ACC112 (cell line): ENCODE data around the gene EEF1G.
A peak's percentile ranks its signal among the peaks of the same experiment; 100 is the strongest.

Experiments
- H2AFZ ChIP-seq: fragments of 200-600 bp; sonication (generic); one replicate; pipeline ENCODE4 v1.6.0; 2017; ENCODE audit warnings: antibody characterized with exemption, low read length; ENCODE audit not compliant: unreplicated experiment
- H3K27ac ChIP-seq: fragments of 200-600 bp; sonication (generic); 2 replicates; pipeline ENCODE4 v1.5.1; 2014; ENCODE audit warnings: low read depth, mild to moderate bottlenecking, antibody characterized with exemption, low read length, moderate library complexity
- H3K27me3 ChIP-seq: fragments of 200-600 bp; sonication (generic); 2 replicates; pipeline ENCODE4 v1.6.1; 2014; ENCODE audit warnings: mild to moderate bottlenecking, antibody characterized with exemption, low read length, moderate library complexity, mixed read lengths; ENCODE audit not compliant: insufficient read depth
- H3K36me3 ChIP-seq: fragments of 200-600 bp; sonication (generic); 2 replicates; pipeline ENCODE4 v1.6.1; 2016; ENCODE audit warnings: mild to moderate bottlenecking, antibody characterized with exemption, low read length, moderate library complexity, mixed read lengths; ENCODE audit not compliant: insufficient read depth
- H3K4me1 ChIP-seq: fragments of 200-600 bp; sonication (generic); one replicate; pipeline ENCODE4 v1.6.1; 2016; ENCODE audit warnings: low read length, mixed read lengths; ENCODE audit not compliant: insufficient read depth, unreplicated experiment, control insufficient read depth
- H3K4me3 ChIP-seq: fragments of 200-600 bp; sonication (generic); 2 replicates; pipeline ENCODE4 v1.5.1; 2014; ENCODE audit warnings: mild to moderate bottlenecking, low read depth, low read length
- H3K79me2 ChIP-seq: fragments of 200-600 bp; sonication (generic); one replicate; pipeline ENCODE4 v1.6.0; 2016; ENCODE audit warnings: low read length; ENCODE audit not compliant: control insufficient read depth, unreplicated experiment, insufficient read depth

The EEF1G gene

DNA sequence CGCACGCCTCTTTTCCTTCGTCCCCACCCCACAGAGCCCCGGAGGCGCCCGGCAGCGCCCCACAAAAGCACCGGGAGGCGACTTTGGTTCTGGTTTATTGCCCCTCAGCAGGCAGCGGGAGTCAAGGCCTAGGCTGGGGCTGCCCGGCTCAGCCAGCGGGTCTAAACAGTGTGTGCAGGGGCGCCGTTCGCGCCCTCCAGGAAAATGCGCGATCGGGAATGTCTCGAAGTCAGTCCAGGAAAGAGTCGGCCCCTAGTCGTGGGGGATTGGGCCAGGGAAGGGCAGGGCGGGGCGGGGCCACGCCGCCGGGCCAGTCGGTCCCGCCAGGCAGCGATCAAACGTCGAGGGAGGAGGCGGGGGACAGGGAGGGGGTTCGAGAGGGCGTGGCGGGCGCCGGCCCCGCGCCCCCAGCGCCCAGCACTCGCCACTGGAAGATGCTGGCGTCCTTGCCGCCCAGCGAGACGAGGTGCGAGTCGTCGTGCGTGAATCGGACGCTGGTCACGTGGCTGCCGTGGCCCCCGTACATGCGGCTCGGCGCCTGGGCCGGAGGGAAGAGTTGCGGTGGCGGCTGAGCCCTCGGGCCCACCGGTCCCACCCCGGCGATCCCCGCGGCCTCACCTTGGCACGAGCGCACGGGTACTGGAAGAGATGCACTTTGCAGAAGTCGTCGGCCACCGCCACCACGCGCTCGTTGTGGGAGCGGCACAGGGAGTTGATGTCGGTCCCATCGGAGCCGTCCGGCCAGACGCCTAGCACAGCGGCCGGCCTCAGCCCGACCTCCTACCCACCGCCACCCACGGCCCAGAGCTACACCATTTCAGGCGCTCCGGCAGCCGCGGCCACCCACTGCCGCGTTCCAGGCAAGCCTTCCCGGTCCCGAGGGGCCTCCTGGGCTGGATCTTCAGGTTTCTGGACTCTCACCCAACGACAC, 28.7 kb upstream of the EEF1G start:
- peak overlapping the region; percentile 76 for H2AFZ ChIP-seq
- peaks cover 25% of the 10 kb centered on the region; the same call in 1 of the 2 replicates for H3K36me3 ChIP-seq
- peak overlapping the region; percentile 52 for H3K27ac ChIP-seq
- H3K4me1 ChIP-seq, result peaks cover 21% of the 10 kb centered on the region
- H3K4me3 ChIP-seq, result peak overlapping the region; percentile 92
- H3K27me3 ChIP-seq, result no peaks in the 10 kb centered on the region
- H3K79me2 ChIP-seq, result peaks cover 38% of the 10 kb centered on the region

DNA sequence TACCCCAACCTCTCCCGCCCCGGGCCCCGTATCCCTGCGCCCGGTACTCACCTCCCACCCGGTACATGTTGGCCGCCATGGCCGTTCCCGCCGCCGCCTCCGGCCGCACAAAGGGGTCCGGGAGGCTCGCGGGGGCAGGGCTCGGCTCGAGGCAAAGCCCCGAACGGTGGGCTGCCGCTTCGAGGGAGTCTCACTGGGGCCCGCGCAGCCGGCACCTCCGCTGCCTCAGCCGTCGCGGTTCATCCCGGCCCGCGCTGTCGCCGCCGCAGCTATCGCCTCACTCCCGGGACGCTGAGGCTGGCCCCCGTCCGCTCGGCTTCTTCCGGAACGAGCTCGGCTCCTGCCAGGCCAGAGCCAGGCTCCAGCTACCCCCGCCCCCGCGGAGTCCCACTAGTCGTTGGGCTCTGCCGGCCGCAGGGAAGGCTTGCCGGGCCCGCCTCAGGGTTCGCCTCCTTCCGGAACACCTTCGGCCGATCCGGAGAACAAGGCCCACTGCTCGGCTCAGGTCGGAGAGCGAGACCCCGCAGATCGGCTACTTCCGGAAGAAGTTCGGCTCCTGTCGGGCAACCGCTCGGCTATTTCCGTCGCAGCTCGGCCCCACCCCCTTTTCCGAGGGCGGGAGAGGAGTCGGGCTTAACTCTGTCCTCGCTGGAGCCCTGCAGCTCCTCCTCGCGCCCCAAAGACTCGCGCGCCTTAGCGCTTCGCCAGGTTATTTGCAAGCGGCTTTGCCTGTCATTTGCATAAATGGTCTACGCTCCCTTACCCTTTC, 27.9 kb upstream of the EEF1G start, which contains the start of gene MTA2:
Gene MTA2, minus strand, starts transcription at position 494 of the 769 bp plus-strand sequence. Its CDS starts 415 bp downstream, at position 79.
- Histone ChIP-seq H3K4me3 (peak within 1 kb of the TSS; percentile 92), H3K4me1 (peaks cover 21% of the 10 kb centered on the region), H3K36me3 (peaks cover 28% of the 10 kb centered on the region; the same call in 1 of the 2 replicates), H3K79me2 (peaks cover 39% of the 10 kb centered on the region), H3K27me3 (no peaks in the 10 kb centered on the region), H3K27ac (peak within 1 kb of the TSS; percentile 83), H2AFZ (peak within 1 kb of the TSS; percentile 78)

DNA sequence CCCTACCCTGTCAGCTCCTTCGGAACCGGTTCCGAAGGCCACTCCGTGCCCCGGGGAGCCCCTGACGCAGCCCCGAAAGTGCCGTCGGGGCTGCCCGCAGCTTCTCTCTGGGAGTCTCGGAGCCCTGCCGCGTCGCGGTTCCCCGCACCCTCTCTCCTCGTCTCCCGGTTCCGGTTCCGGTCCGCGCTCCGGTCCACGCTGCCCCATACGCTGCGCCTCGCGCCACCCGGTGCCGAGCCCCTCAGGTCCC, 27.4 kb upstream of the EEF1G start:
- Histone ChIP-seq H3K4me3 (peak overlapping the region; percentile 92), H3K36me3 (peaks cover 25% of the 10 kb centered on the region; the same call in 1 of the 2 replicates), H3K27ac (peak overlapping the region; percentile 83), H3K4me1 (peaks cover 21% of the 10 kb centered on the region), H3K27me3 (no peaks in the 10 kb centered on the region), H3K79me2 (peaks cover 40% of the 10 kb centered on the region), H2AFZ (peak overlapping the region; percentile 78)

DNA sequence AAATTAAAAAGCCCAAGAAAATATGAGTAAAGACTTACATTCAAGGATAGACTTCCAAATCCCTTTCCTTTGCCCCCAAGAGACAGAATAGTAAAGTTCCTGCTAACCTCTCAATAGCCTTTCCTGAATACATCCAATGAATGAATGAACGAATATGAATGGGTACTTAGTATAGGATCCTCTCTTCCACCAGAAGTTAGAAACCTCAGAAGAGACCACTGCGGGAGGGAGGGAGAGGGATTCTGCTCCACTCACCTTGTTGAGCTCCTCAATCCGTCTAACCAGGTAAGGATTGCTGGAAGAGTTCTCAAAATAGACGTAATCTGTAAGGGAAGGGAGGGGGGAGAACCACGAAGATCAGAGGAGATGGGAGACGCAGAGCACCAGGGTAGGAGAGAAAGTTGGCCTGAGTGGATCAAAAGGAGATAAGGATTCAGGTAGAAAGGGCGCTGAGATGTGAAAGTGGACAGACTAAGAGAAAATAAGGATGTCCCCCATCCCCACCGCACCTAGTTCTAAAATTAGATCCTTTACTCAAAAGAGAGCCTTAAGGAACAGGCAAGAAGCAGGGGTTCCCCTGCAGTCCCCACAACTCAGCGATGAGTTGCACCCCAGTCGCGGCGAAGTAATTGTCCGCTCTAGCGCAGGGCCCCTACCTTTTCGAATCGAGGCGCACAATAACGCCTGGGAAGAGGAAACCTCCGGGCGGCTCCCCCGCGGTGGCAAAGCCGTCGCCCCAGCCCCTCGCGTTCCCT, 26.9 kb upstream of the EEF1G start:
- peaks cover 40% of the 10 kb centered on the region for H3K79me2 ChIP-seq
- no peak overlapping the region for H2AFZ ChIP-seq
- H3K27me3 ChIP-seq, result no peaks in the 10 kb centered on the region
- peaks cover 21% of the 10 kb centered on the region for H3K4me1 ChIP-seq
- peak overlapping the region; percentile 92 for H3K4me3 ChIP-seq
- H3K27ac ChIP-seq, result peak overlapping the region; percentile 83
- peaks cover 22% of the 10 kb centered on the region; the same call in 1 of the 2 replicates for H3K36me3 ChIP-seq

DNA sequence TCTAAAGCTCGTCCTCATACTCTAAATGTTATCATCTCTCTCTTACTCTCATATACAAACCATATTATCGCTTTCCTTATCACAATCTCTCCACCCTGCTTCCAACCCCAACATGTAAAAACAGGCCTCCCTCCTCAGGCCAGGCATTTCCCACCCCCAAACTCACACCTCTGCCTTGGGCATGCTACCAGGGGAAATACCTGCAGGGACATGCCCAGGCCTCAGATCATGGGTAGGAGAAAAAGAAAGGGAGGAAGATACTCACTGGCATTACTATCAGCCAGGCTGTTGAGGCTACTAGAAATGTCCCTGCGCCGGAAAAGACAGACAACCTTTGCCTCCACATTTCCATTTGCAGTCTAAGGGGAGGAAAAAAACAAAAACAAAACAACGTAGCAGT, 26.2 kb upstream of the EEF1G start:
- H3K36me3 ChIP-seq, result peaks cover 22% of the 10 kb centered on the region; the same call in 1 of the 2 replicates
- H3K4me3 ChIP-seq, result peak overlapping the region; percentile 92
- peaks cover 40% of the 10 kb centered on the region for H3K79me2 ChIP-seq
- H3K27ac ChIP-seq, result peak overlapping the region; percentile 83; the same call in 1 of the 2 replicates
- H2AFZ ChIP-seq, result no peak overlapping the region
- peaks cover 21% of the 10 kb centered on the region for H3K4me1 ChIP-seq
- H3K27me3 ChIP-seq, result no peaks in the 10 kb centered on the region

DNA sequence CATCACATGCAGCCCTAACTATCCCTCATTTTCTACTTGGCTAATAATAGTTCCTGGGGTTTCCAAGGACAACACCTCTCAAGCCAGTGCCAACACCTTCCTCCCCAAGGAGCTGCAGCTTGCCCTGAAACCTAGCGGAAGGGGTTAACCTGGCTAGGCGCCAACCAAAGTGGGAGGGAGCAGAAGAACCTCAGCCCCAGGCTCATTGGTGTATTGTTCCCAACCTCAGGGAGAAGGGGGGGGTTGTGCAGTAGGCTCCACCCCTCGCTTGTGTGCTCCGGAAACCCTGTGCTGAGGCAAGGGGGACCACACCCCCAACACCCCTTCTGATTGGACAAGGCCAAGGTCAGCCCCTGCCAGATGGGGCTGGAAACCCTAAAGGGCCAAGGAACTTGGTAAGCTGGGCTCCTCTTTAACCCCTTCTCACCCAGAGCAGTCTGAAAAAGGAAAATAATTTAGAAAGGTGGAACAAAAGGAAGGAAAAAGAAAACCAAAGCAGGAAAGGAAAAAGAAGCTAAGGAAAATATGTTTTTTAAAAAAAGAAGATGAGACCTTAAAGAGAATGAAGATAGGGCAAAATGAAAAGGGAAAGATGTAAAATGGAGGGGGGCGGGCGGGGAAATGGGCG, 25.5 kb upstream of the EEF1G start:
- Histone ChIP-seq H3K27ac (peak overlapping the region; percentile 83; the same call in 1 of the 2 replicates), H3K4me3 (peak overlapping the region; percentile 92), H3K79me2 (peaks cover 40% of the 10 kb centered on the region), H3K36me3 (peaks cover 22% of the 10 kb centered on the region; the same call in 1 of the 2 replicates), H3K4me1 (peaks cover 21% of the 10 kb centered on the region), H2AFZ (no peak overlapping the region), H3K27me3 (no peaks in the 10 kb centered on the region)

DNA sequence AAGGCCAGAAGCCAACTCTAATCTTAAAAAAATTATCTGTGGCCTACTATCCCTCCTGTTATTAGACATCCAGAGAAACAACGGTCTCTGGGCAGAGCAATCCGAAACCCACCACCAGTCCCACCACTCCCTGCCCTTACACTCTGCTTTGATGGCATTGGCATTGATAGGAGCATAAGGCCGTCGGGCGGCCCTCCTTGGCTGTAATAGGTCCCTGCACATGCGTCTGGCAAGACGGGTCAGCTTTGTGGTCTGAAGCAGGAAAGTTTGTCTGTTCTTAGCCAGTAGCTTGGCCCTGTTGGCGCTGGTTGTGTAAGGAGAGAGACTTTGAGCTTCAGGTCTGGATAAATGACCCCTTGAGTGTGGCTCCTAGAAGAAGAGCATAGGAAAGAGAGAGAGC, 21.4 kb upstream of the EEF1G start:
- H3K36me3 ChIP-seq, result peaks cover 21% of the 10 kb centered on the region; the same call in 1 of the 2 replicates
- no peaks in the 10 kb centered on the region for H3K27me3 ChIP-seq
- no peak overlapping the region for H2AFZ ChIP-seq
- H3K79me2 ChIP-seq, result peaks cover 33% of the 10 kb centered on the region
- H3K4me3 ChIP-seq, result no peak overlapping the region
- no peak overlapping the region for H3K27ac ChIP-seq
- peaks cover 24% of the 10 kb centered on the region for H3K4me1 ChIP-seq

DNA sequence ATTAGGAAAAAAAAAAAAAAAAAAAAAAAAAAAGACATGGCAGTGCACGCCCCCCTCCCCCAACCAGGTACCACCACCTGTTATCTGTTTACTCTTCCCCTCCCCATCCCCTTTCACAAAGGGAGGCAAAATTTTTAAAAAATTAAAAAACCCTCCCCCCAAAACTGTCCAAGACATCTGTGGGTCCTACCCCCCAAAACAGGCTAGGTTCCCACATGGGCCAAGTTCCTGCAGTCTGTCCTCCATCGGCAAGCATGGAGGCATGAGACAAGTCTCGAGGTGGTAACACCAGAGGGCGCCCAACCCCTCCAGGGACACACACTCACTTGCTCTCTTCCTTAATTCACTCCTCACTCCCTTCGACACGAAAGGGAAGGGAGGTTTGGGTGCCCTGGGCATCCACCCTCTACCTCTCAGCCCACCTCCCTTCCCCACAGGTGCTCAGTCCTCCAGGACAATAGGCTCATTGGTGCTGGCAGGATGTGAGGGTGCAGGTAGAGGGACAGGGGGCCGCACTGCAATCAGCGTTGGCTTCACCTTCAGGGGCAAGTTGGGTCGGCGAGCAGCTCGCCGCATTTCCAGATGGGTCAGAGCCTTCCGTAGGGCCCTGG, 19.8 kb upstream of the EEF1G start:
- Histone ChIP-seq H3K36me3 (peaks cover 14% of the 10 kb centered on the region; the same call in 1 of the 2 replicates), H3K79me2 (peaks cover 27% of the 10 kb centered on the region), H3K4me3 (no peak overlapping the region), H3K27me3 (no peaks in the 10 kb centered on the region), H3K4me1 (peaks cover 23% of the 10 kb centered on the region), H3K27ac (no peak overlapping the region), H2AFZ (no peak overlapping the region)

DNA sequence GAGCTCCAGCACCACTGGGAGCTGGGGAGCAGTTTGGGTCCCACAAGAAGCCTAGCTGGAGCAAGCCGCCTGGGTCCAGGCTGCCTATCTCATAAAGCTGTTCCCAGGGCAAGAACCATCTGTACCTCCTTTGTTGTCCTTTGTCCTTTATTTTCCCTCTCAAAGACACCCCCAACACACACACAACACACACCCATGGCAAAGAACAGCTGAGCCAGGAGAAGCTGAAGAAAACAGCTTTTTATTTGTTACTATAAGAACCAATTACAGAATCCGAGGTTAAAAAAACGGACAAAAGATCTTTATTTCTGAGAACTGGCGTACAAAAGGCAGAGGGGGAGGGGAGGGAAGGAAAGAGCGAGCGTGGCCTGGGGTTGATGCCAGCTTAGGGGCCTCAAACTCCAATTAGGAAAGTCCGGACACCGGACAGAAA, 19.3 kb upstream of the EEF1G start:
- Histone ChIP-seq H3K27ac (no peak overlapping the region), H3K36me3 (peaks cover 9% of the 10 kb centered on the region; the same call in 1 of the 2 replicates)

More for the DNA sequence above, 19.3 kb upstream of the EEF1G start:
- no peak overlapping the region for H2AFZ ChIP-seq
- no peak overlapping the region for H3K4me3 ChIP-seq
- no peaks in the 10 kb centered on the region for H3K27me3 ChIP-seq
- peaks cover 23% of the 10 kb centered on the region for H3K4me1 ChIP-seq
- H3K79me2 ChIP-seq, result peaks cover 21% of the 10 kb centered on the region
